ENCODE results near the gene RBM46. TPM values are rescaled to one million over a fixed set of nuclear protein-coding genes. Genes with fewer than 3 reads are reported as not detected.
A peak's percentile ranks its signal among the peaks of the same experiment; 100 is the strongest.

Gene RBM46
- total and polyA plus RNA-seq, 2 donors from 2014 or later, result not detected

GRCh38 chr4:154779362-154779947, 1.6 kb upstream of the RBM46 start:
- FAIRE-seq, result peak; percentile 97
- peak in 2 of 5 donors; percentile 31 to 50 for DNase-seq

GRCh38 chr4:154781983-154782293, 866 bp downstream of the RBM46 start:
- no peak overlapping the region for H3K4me3 ChIP-seq (ENCODE audit: low read length in 3 of 3)
- H3K9me3 ChIP-seq (ENCODE audit: control insufficient read depth in 2 of 3, insufficient read depth in 1 of 3, low read length in 3 of 3), result no peaks in the 10 kb centered on the region
- no peak overlapping the region for H3K9ac ChIP-seq (ENCODE audit: low read length in 3 of 3)
- H3K36me3 ChIP-seq (ENCODE audit: control insufficient read depth in 2 of 3, insufficient read depth in 3 of 3, low read length in 3 of 3), result no peaks in the 10 kb centered on the region
- TF ChIP-seq CTCF (IDR thresholded peaks at IDR 0.05; ENCODE audit: borderline replicate concordance, extremely low read depth, insufficient read depth), result no peak
- intact Hi-C loops (cut with DNase I), result no loop called here
- FAIRE-seq, result no peak
- DNase-seq, result peak in 1 of 5 donors; percentile 33
- H3K27ac ChIP-seq (ENCODE audit: low read depth in 2 of 2, low read length in 2 of 2), result no peak overlapping the region
- H3K27me3 ChIP-seq (ENCODE audit: control insufficient read depth, insufficient read depth, low read length), result no peaks in the 10 kb centered on the region
- no peaks in the 10 kb centered on the region for H3K4me1 ChIP-seq (ENCODE audit: control insufficient read depth in 2 of 3, insufficient read depth in 2 of 3, low read depth in 1 of 3, low read length in 3 of 3)

More at GRCh38 chr4:154779362-154779947, 1.6 kb upstream of the RBM46 start:
- no peak overlapping the region for H3K27ac ChIP-seq (ENCODE audit: low read depth in 2 of 2, low read length in 2 of 2)
- no peaks in the 10 kb centered on the region for H3K9me3 ChIP-seq (ENCODE audit: control insufficient read depth in 2 of 3, insufficient read depth in 1 of 3, low read length in 3 of 3)
- intact Hi-C loops (cut with DNase I), result no loop called here
- no peak overlapping the region for H3K9ac ChIP-seq (ENCODE audit: low read length in 3 of 3)
- H3K4me1 ChIP-seq (ENCODE audit: control insufficient read depth in 2 of 3, insufficient read depth in 2 of 3, low read depth in 1 of 3, low read length in 3 of 3), result no peaks in the 10 kb centered on the region
- H3K36me3 ChIP-seq (ENCODE audit: control insufficient read depth in 2 of 3, insufficient read depth in 3 of 3, low read length in 3 of 3), result no peaks in the 10 kb centered on the region
- TF ChIP-seq CTCF (IDR thresholded peaks at IDR 0.05; ENCODE audit: borderline replicate concordance, extremely low read depth, insufficient read depth), result peak; percentile 31
- no peaks in the 10 kb centered on the region for H3K27me3 ChIP-seq (ENCODE audit: control insufficient read depth, insufficient read depth, low read length)
- no peak overlapping the region for H3K4me3 ChIP-seq (ENCODE audit: low read length in 3 of 3)

- H3K4me3 ChIP-seq (ENCODE audit: low read length in 3 of 3), result no peak overlapping the region
- no peaks in the 10 kb centered on the region for H3K27me3 ChIP-seq (ENCODE audit: control insufficient read depth, insufficient read depth, low read length)
- peak in 2 of 5 donors; percentile 10 to 33 for DNase-seq
- H3K9ac ChIP-seq (ENCODE audit: low read length in 3 of 3), result no peak overlapping the region
- TF ChIP-seq CTCF (IDR thresholded peaks at IDR 0.05; ENCODE audit: borderline replicate concordance, extremely low read depth, insufficient read depth), result peak; percentile 33
- no peaks in the 10 kb centered on the region for H3K36me3 ChIP-seq (ENCODE audit: control insufficient read depth in 2 of 3, insufficient read depth in 3 of 3, low read length in 3 of 3)
- FAIRE-seq, result peak; percentile 46
- H3K9me3 ChIP-seq (ENCODE audit: control insufficient read depth in 2 of 3, insufficient read depth in 1 of 3, low read length in 3 of 3), result no peaks in the 10 kb centered on the region
- intact Hi-C loops (cut with DNase I), result no loop called here
- no peaks in the 10 kb centered on the region for H3K4me1 ChIP-seq (ENCODE audit: control insufficient read depth in 2 of 3, insufficient read depth in 2 of 3, low read depth in 1 of 3, low read length in 3 of 3)
- H3K27ac ChIP-seq (ENCODE audit: low read depth in 2 of 2, low read length in 2 of 2), result no peak overlapping the region
Measured at GRCh38 chr4:154807042-154807630, 26.1 kb downstream of the RBM46 start.

Measured in kidney (tissue), 14 donors.